D721Med (cell line): Measurements from ENCODE around the gene USP54.
"Not testable (repeated sequence)": the region's sequence is repeated elsewhere in the genome, so short reads cannot be mapped to it uniquely, and the experiment has no call there.

Experiments used
- DNase-seq: peaks from one replicate; pipeline ENCODE4 v3.0.0; 2011; ENCODE audit warnings: low spot score; ENCODE audit not compliant: insufficient read length
- FAIRE-seq: peaks from 2 replicates; lab custom pipeline; 2011; peaks lifted over from hg19 to GRCh38; lab: Jason Lieb, UNC
- CTCF ChIP-seq: IDR thresholded peaks from 2 replicates; pipeline ENCODE4 v1.5.1; 2012; ENCODE audit warnings: mild to moderate bottlenecking, control low read depth; ENCODE audit not compliant: insufficient read depth; ENCODE audit errors: missing control alignments

Gene USP54

DNA sequence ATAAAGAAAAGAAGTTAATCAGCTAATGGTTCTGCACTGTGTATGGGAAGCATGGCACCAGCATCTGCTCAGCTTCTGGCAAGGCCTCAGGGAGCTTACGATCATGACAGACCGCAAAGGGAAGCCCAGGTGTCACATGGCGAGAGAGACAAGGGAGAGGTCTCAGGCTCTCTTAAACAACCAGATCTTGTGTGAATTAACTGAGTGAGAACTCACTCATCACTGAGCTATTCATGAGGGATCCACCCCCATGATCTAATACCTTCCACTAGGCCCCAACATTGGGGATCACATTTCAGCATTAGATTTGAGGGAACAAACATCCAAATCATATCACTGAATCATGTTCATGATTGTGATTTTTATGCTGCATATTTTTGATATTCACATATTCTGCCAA lies 5.8 kb downstream of the USP54 start:
- DNase-seq (no peak), FAIRE-seq (no peak)
- no peak for TF ChIP-seq CTCF

GRCh38 chr10:73584737-73585136 lies 6.4 kb downstream of the USP54 start:
- no peak for TF ChIP-seq CTCF
- FAIRE-seq (no peak), DNase-seq (no peak)

- no peak for TF ChIP-seq CTCF
- DNase-seq (no peak), FAIRE-seq (no peak)
These were observed 9.2 kb downstream of the USP54 start for GRCh38 chr10:73581918-73582317.

DNA sequence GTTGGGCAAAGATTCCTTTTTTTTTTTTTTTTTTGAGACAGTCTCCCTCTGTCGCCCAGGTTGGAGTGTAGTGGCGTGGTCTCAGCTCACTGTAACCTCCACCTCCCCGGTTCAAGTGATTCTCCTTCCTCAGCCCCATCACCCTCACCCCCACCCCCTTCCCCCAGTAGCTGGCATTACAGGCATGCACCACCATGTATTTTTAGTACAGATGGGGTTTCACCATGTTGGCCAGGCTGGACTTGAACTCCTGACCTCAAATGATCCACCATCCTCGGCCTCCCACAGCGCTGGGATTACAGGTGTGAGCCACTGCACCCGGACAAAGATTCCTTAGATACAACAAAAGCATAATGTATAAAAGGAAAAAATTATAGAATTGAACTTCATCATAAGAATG lies 12.2 kb downstream of the USP54 start:
- DNase-seq, FAIRE-seq: not testable (repeated sequence)

- no peak for FAIRE-seq
- DNase-seq, result no peak
- no peak for TF ChIP-seq CTCF
These were observed 13.4 kb downstream of the USP54 start for GRCh38 chr10:73577788-73578187.

DNA sequence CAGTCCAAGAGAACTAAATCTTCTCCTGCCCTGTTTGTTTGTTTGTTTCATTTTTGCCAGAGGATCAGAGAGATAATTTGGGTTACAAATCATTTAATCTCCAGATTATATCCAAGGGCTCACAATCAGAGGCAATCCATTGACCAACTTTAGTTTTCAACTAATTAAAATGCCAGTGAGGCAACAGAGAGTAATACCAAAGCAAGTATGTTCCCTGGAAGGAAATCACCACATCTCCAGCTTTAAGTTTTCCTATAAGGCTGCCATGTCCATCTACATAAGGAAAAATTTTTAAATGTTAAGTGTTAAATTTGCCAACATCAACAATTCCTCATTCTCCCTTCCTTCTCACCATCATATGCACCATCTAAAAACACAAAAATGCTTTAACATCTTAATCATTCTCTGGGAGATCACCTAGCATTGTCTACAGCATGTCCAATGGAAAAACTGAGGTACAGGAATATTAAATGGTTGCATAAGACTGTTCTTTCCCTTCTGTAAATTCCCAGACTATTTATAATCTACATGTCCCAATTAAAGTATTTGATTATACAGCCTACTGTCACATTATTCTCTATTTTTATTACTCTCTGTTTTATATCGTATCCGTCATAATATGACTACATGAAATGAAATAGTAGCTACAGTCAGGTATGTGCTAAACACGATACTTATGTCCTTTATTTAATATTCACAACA lies 14.1 kb downstream of the USP54 start:
- no peak for TF ChIP-seq CTCF
- DNase-seq (no peak), FAIRE-seq (no peak)

GRCh38 chr10:73576178-73576889 lies 14.8 kb downstream of the USP54 start:
- FAIRE-seq (no peak), DNase-seq (no peak)
- no peak for TF ChIP-seq CTCF

DNA sequence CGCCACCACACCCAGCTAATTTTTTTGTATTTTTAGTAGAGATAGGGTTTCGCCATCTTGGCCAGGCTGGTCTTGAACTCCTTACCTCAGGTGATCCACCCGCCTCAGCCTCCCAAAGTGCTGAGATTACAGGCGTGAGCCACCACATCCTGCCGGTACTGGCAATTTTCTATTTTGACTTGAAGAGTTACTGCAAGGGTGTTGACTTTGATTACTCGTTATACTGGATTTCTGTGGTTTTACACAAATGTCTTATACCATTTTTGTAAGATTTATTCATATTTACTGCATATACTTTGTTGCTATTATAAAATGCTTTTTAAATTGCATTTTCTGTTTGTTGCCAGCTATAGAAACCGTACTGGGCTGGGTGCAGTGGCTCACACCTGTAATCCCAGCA lies 24.1 kb downstream of the USP54 start:
- DNase-seq, FAIRE-seq: not testable (repeated sequence)
